C4-2B (cell line): ENCODE data around the gene MEF2C.

Experiments
- CTCF ChIP-seq: fragments of 450-650 bp; conservative IDR thresholded peaks from 2 replicates; pipeline ENCODE4 v1.5.1; 2017; ENCODE audit warnings: mild to moderate bottlenecking
- ZFX ChIP-seq: fragments of 450-650 bp; IDR thresholded peaks from 2 replicates; pipeline ENCODE4 v1.6.1; 2017

GRCh38 chr5:88785746-88786565 is 97.0 kb downstream of the MEF2C start:
- TF ChIP-seq CTCF: no peak
- no peak for TF ChIP-seq ZFX
